K562 (cell line): ENCODE results near the gene SLC35A2. TPM values are rescaled to one million over a fixed set of nuclear protein-coding genes. Genes with fewer than 3 reads are reported as not detected.
A peak's percentile ranks its signal among the peaks of the same experiment; 100 is the strongest.

Source experiments
- BRD4 ChIP-seq: fragments of 200-600 bp; sonication (generic); IDR thresholded peaks from 2 replicates; pipeline ENCODE4 v1.6.1; 2017; ENCODE audit warnings: inconsistent platforms
- CCNT2 ChIP-seq: IDR thresholded peaks from 2 replicates; pipeline ENCODE4 v1.6.1; 2011; ENCODE audit warnings: borderline replicate concordance, low read depth, mild to moderate bottlenecking, moderate library complexity, mixed read lengths, low read length; ENCODE audit not compliant: insufficient read length; ENCODE audit errors: extremely low read depth
- LEF1 ChIP-seq: fragments of 450-650 bp; IDR thresholded peaks from 2 replicates; pipeline ENCODE4 v1.6.1; 2016; ENCODE audit warnings: mild to moderate bottlenecking
- NCOA1 ChIP-seq: fragments of 450-650 bp; IDR thresholded peaks from 2 replicates; pipeline ENCODE4 v1.6.1; 2016; ENCODE audit warnings: low read depth
- NCOA2 ChIP-seq, 2 experiments: fragments of 450-650 bp; IDR thresholded peaks; 2 replicates each; pipeline ENCODE4 v1.6.1; 2018; ENCODE audit warnings: mild to moderate bottlenecking in 2 of 2, moderate library complexity in 1 of 2; ENCODE audit not compliant: partially characterized antibody in 2 of 2
- PCBP1 ChIP-seq: fragments of 200-400 bp; formaldehyde crosslinking; IDR thresholded peaks from 2 replicates; pipeline ENCODE4 v1.6.1; 2018; ENCODE audit warnings: mild to moderate bottlenecking, low read depth, low read length; ENCODE audit not compliant: poor library complexity, severe bottlenecking
- RB1 ChIP-seq: fragments of 450-650 bp; IDR thresholded peaks from 2 replicates; pipeline ENCODE4 v1.6.1; 2017; ENCODE audit warnings: low read depth, mild to moderate bottlenecking
- RCOR1 ChIP-seq, 2 experiments: IDR thresholded peaks; 2 replicates each; pipeline ENCODE4 v1.6.1; 2012; ENCODE audit warnings: low read depth in 2 of 2, low read length in 2 of 2, borderline replicate concordance in 1 of 2, improper control_type of control experiment in 1 of 2
- polyA plus RNA-seq, 8 experiments: library from polyadenylated mRNA; depleted of rRNA in 4 of 8; stranded (reverse) in 5 of 8; unstranded in 3 of 8; fragments of >200 nt; fragmentation: Nextera tagmentation in 2 of 8; fragmentation: Illumina TruSeq in 1 of 8; extraction: Ambion mirVana in 2 of 8; extraction: Trizol in 1 of 8; gene quantifications; 2 replicates each; pipeline versions ENCODE4 v1.2.1 to v1.2.3, GENCODE V29; 2011 to 2014; ENCODE audit warnings: inconsistent platforms in 1 of 8, missing spikeins in 1 of 8
- total RNA-seq, 7 experiments: library from RNA; depleted of rRNA in 6 of 7; stranded (reverse); fragments of >200 nt in 6 of 7; fragmentation: Illumina TruSeq in 2 of 7; extraction: Trizol in 2 of 7; gene quantifications; 2 replicates each; pipeline versions ENCODE4 v1.2.1 to v1.2.3, GENCODE V29; 2011 to 2021; ENCODE audit warnings: low replicate concordance in 1 of 7
- TF ChIP-seq, protein P1 (sequence below): sonication (generic); formaldehyde crosslinking; IDR thresholded peaks from 2 replicates; pipeline ENCODE4 v1.9.0; 2022; ENCODE audit warnings: mild to moderate bottlenecking, missing genetic modification reagents
- TF ChIP-seq, protein P2 (sequence below): fragments of 450-650 bp; formaldehyde crosslinking; IDR thresholded peaks from 2 replicates; pipeline ENCODE4 v1.4.0; 2020; ENCODE audit warnings: mild to moderate bottlenecking, moderate library complexity
- TF ChIP-seq, protein P3 (sequence below), 2 experiments: fragments of 450-650 bp; formaldehyde crosslinking in 1 of 2; IDR thresholded peaks; 2 replicates each; pipeline versions ENCODE4 v1.4.0 to v1.6.1; 2014 to 2020; ENCODE audit warnings: mild to moderate bottlenecking in 2 of 2, borderline replicate concordance in 1 of 2, low read depth in 1 of 2
- TF ChIP-seq, protein P4 (sequence below): sonication (generic); formaldehyde crosslinking; IDR thresholded peaks from 2 replicates; pipeline ENCODE4 v1.8.1; 2023; ENCODE audit warnings: mild to moderate bottlenecking, missing genetic modification reagents, moderate library complexity
- TF ChIP-seq, protein P5 (sequence below): sonication (generic); formaldehyde crosslinking; IDR thresholded peaks from 2 replicates; pipeline ENCODE4 v1.8.0; 2022; ENCODE audit warnings: missing genetic modification reagents, mild to moderate bottlenecking, moderate library complexity, borderline replicate concordance

SLC35A2 gene
- total and polyA plus RNA-seq, 9 of the 15 experiments (the other 6 are each of a cell fraction or from before 2014, with no cell fraction given): 3.3 to 38.9 (median 20.0) TPM

DNA sequence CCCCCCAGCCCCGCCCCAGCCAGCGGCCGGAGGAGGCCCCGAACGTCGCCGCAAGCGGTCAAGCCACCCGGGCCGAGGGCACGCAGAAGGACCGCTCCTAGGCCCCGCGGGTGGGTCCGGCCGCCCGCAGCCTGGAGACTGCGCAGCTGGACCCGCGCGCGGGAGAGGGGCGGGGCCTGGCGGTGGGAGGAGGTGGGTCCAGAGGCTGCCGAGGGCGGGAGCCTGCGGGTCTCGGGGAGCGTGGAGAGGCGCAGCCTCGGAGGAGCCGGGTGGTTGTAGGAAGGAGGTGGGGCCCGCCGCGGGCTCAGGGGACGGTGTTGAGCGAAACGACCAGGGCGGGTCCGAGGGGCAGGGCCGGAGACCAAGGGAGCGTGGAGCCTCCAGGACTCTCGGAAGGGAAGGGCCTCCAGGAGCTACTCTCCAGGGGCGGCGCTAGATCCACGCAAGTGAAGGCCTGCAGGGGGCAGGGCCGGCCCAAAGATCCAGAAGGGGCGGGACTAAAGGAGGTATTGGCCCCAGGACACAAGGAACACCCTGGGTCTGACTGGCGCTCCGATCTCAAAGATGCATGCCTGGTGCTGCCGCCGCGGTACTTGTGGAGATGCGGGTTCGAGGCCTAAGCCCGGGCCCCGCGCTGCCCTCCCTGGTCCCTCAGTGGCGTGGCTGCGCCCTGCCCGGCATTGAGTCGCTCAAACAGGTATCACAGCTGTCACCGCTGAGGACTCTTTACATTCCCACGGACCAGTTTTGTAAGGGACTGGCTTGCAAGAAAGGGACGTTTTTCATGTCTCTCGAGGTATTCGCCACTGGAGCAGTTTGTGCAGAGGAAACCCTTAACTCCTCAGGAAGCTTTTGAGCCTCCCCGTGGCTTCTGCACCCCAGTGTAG is 19.8 kb downstream of the SLC35A2 start (continued):
- TF ChIP-seq, protein P1, sequence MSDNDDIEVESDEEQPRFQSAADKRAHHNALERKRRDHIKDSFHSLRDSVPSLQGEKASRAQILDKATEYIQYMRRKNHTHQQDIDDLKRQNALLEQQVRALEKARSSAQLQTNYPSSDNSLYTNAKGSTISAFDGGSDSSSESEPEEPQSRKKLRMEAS: 0 out of 2 replicates have a peak, but pooled peaks have one; percentile 34
- TF ChIP-seq RCOR1 (IDR thresholded peaks at IDR 0.05; ENCODE audit: borderline replicate concordance in 1 of 2, low read depth in 2 of 2, low read length in 2 of 2): peak in 1 of 2 experiments; percentile 55; a peak in 2 of 4 replicates
- no peak for TF ChIP-seq NCOA1
- TF ChIP-seq, protein P2, sequence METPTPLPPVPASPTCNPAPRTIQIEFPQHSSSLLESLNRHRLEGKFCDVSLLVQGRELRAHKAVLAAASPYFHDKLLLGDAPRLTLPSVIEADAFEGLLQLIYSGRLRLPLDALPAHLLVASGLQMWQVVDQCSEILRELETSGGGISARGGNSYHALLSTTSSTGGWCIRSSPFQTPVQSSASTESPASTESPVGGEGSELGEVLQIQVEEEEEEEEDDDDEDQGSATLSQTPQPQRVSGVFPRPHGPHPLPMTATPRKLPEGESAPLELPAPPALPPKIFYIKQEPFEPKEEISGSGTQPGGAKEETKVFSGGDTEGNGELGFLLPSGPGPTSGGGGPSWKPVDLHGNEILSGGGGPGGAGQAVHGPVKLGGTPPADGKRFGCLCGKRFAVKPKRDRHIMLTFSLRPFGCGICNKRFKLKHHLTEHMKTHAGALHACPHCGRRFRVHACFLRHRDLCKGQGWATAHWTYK (CRISPR knock-in tag): no peak
- TF ChIP-seq, protein P3, sequence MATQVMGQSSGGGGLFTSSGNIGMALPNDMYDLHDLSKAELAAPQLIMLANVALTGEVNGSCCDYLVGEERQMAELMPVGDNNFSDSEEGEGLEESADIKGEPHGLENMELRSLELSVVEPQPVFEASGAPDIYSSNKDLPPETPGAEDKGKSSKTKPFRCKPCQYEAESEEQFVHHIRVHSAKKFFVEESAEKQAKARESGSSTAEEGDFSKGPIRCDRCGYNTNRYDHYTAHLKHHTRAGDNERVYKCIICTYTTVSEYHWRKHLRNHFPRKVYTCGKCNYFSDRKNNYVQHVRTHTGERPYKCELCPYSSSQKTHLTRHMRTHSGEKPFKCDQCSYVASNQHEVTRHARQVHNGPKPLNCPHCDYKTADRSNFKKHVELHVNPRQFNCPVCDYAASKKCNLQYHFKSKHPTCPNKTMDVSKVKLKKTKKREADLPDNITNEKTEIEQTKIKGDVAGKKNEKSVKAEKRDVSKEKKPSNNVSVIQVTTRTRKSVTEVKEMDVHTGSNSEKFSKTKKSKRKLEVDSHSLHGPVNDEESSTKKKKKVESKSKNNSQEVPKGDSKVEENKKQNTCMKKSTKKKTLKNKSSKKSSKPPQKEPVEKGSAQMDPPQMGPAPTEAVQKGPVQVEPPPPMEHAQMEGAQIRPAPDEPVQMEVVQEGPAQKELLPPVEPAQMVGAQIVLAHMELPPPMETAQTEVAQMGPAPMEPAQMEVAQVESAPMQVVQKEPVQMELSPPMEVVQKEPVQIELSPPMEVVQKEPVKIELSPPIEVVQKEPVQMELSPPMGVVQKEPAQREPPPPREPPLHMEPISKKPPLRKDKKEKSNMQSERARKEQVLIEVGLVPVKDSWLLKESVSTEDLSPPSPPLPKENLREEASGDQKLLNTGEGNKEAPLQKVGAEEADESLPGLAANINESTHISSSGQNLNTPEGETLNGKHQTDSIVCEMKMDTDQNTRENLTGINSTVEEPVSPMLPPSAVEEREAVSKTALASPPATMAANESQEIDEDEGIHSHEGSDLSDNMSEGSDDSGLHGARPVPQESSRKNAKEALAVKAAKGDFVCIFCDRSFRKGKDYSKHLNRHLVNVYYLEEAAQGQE (IDR thresholded peaks at IDR 0.05; ENCODE audit: borderline replicate concordance): peak; percentile 53; the same call in 1 of the 2 replicates
- TF ChIP-seq, protein P3 (CRISPR knock-in tag; IDR thresholded peaks at IDR 0.05; ENCODE audit: low read depth): peak; percentile 17; the same call in 1 of the 2 replicates
- no peak for TF ChIP-seq BRD4
- 0 out of 2 replicates have a peak, but pooled peaks have one; percentile 26 for TF ChIP-seq RB1
- no peak for TF ChIP-seq LEF1
- TF ChIP-seq PCBP1: no peak
- TF ChIP-seq, protein P4, sequence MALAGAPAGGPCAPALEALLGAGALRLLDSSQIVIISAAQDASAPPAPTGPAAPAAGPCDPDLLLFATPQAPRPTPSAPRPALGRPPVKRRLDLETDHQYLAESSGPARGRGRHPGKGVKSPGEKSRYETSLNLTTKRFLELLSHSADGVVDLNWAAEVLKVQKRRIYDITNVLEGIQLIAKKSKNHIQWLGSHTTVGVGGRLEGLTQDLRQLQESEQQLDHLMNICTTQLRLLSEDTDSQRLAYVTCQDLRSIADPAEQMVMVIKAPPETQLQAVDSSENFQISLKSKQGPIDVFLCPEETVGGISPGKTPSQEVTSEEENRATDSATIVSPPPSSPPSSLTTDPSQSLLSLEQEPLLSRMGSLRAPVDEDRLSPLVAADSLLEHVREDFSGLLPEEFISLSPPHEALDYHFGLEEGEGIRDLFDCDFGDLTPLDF (CRISPR knock-in tag): no peak
- TF ChIP-seq, protein P5, sequence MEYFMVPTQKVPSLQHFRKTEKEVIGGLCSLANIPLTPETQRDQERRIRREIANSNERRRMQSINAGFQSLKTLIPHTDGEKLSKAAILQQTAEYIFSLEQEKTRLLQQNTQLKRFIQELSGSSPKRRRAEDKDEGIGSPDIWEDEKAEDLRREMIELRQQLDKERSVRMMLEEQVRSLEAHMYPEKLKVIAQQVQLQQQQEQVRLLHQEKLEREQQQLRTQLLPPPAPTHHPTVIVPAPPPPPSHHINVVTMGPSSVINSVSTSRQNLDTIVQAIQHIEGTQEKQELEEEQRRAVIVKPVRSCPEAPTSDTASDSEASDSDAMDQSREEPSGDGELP (CRISPR knock-in tag): peak; percentile 69; the same call in 1 of the 2 replicates
- TF ChIP-seq CCNT2: peak; percentile 39
- TF ChIP-seq NCOA2 (IDR thresholded peaks at IDR 0.05; ENCODE audit: partially characterized antibody in 2 of 2): no peak
